Measurements from ENCODE around the gene FARP1. TPM values are rescaled to one million over a fixed set of nuclear protein-coding genes. Genes with fewer than 3 reads are reported as not detected.
"Not testable (repeated sequence)": the region's sequence is repeated elsewhere in the genome, so short reads cannot be mapped to it uniquely, and the experiment has no call there.

FARP1 gene
- total RNA-seq, 1 experiment from 2014 or later = 33.0 TPM

DNA sequence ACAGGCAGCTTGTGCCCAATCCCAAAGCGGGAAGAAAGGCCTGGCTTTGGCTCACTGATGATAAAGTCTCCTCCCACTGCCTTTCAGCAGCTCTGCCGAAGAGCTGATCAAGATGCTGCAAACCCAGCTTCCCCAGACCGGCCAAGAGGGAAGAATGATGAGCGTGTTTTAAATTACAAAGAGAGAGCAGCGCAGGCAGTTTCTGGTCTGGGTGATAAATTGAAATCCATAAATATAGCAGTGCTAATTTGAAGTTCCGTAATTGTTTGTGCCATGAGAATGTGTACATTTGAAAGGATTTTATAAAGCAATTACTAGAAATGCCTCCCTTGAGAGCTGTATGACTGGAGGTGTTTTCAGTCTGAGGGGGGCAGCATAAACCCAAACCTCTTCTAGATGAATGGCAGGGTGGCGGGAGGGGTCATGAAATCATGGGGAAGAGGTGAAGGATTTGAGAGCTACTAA lies 262.2 kb downstream of the FARP1 start:
- in situ Hi-C loops (cut with HindIII; ENCODE audit: low pct_unique_long_range_greater_than_20kb, low sequenced_read_pairs) = no loop called here
- no peak for DNase-seq (ENCODE audit: low read depth)

DNA sequence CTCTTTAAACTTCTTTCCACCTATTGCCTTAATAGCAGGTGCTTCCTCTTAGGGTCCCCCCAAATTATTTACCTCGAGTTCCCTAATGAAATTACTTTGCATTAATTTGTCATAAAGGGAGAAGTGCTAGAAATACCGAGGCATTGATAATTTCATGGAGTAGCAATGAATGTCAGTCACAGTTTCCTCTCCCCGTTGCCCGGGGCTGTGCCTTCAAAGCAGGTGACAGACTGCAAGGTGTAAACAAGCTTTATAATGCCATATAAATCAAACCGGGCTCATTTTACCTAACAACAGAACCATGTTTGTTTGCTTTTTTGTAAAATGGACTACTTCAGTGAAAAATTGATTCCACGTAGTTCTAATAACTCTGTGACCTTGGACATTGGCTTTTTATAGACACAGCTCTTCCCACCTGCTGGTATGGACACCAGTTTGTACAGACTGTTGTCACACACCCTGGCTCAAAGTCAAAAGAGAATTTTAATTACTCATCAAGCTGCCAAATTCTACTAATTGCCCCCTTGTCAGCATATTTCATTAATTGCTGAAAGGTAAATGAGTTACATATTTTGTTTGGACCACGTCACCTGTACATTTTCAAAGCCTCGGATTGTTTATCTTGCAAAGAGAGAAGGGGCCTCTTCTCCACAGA lies 262.9 kb downstream of the FARP1 start:
- no peak for DNase-seq (ENCODE audit: low read depth)
- in situ Hi-C loops (cut with HindIII; ENCODE audit: low pct_unique_long_range_greater_than_20kb, low sequenced_read_pairs) = no loop called here

DNA sequence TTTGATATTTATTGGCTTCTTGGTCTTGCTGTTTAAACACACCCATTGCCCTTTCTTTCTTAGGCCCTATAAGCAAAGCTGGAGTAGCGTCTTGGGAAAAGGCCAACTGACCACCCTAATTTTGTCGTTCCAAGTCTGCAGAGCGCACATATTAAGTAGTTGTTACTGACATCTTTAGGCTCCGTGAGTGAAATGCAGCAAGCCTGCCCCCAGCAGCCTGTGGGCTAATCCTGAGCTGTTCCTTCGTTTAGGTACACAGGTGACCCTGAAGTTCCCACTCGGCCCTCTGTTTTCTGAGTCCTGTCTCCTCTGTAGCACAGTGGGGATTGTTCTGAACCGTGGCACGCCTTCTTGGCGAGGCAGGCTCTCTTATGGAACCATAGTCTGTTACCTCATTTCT lies 263.5 kb downstream of the FARP1 start:
- DNase-seq (ENCODE audit: low read depth) = no peak
- in situ Hi-C loops (cut with HindIII; ENCODE audit: low pct_unique_long_range_greater_than_20kb, low sequenced_read_pairs) = no loop called here

DNA sequence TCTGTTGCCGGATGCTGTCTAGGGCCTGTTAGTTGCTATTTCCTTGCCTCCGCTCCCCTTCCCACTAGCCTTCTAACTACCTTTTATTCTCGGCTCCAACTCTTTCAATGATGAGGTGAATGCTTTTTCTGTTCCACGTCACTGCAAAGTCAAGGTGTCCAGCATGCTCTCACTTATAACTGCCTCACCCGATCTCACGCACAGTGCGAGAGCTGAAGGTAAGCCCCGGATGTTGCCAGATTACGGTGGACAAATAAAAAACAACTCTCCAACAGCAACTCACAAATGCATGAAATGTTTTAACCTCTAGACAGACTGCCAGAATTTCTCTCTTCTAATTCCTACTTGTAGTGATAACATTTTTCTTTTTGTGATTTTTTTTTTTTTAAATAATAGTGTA lies 264.1 kb downstream of the FARP1 start:
- no peak for DNase-seq (ENCODE audit: low read depth)
- in situ Hi-C loops (cut with HindIII; ENCODE audit: low pct_unique_long_range_greater_than_20kb, low sequenced_read_pairs) = no loop called here

DNA sequence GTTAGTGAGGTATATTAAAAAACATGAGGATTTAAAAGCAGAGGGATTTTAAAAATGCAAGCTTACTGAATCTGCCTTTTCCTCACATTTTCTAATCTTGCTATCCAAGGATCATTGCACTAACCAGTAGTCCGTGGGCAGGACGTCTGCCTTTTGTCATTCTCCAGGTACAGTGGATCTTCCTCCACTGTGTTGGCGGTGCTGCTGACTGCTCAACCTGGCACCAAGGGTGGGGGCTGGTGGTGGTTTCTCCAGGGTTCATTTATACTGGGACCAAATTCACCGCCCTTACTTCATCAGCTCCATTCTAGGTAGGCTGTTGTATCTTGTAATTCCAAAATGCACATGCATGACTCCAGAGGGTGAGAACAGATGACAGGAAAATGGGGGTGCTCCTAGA lies 264.7 kb downstream of the FARP1 start:
- in situ Hi-C loops (cut with HindIII; ENCODE audit: low pct_unique_long_range_greater_than_20kb, low sequenced_read_pairs) = no loop called here
- no peak for DNase-seq (ENCODE audit: low read depth)

DNA sequence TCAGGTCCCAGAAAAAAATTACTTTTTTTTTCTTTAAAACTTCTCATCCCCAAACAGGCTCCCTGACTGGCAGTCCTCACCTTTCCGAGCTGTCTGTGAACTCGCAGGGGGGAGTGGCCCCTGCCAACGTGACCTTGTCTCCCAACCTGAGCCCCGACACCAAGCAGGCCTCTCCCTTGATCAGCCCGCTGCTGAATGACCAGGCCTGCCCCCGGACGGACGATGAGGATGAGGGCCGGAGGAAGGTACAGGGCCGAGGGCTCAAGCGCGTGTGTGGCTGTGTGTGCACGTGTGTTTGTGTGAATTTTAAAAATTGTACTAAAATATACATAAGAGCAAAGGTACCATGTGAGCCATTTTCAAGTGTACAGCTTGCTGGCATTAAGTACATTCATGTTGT lies 266.4 kb downstream of the FARP1 start:
- in situ Hi-C loops (cut with HindIII; ENCODE audit: low pct_unique_long_range_greater_than_20kb, low sequenced_read_pairs) = no loop called here
- no peak for DNase-seq (ENCODE audit: low read depth)

DNA sequence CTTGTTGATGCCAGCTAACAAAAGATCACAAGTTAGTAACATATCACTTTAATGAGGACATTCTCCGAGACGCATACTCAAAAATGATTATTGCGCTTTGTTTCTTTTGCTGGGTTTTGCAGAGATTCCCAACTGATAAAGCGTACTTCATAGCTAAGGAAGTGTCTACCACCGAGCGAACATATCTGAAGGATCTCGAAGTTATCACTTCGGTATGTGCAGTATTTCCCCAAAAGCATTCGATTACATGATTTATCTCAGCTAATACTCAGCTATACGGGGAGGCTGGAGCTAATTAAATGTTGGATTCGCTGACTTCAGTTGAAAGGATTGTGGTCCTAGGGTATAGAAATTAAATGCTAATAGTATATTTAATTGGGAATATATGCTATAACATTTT lies 267.7 kb downstream of the FARP1 start:
- in situ Hi-C loops (cut with HindIII; ENCODE audit: low pct_unique_long_range_greater_than_20kb, low sequenced_read_pairs) = no loop called here
- DNase-seq (ENCODE audit: low read depth) = no peak

DNA sequence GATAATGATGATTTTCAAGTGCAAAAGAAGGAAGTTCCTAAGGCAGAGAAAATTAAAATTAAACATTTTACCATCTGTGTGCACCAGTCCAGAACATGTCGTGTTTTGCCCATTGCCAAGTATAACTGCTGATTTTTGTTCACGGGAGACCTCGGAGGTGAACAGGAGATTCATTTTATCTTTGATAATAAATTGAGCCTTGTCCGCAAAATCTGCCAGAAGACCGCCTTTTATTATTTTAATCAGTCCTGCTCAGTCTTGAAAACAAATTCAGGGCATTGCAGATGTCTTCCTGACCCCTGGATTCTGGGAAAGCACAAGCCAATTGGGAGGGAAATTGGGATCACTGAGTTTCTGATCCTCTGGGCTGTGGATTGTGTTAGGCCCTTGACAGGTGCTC lies 268.1 kb downstream of the FARP1 start:
- DNase-seq (ENCODE audit: low read depth) = no peak
- in situ Hi-C loops (cut with HindIII; ENCODE audit: low pct_unique_long_range_greater_than_20kb, low sequenced_read_pairs) = no loop called here

DNA sequence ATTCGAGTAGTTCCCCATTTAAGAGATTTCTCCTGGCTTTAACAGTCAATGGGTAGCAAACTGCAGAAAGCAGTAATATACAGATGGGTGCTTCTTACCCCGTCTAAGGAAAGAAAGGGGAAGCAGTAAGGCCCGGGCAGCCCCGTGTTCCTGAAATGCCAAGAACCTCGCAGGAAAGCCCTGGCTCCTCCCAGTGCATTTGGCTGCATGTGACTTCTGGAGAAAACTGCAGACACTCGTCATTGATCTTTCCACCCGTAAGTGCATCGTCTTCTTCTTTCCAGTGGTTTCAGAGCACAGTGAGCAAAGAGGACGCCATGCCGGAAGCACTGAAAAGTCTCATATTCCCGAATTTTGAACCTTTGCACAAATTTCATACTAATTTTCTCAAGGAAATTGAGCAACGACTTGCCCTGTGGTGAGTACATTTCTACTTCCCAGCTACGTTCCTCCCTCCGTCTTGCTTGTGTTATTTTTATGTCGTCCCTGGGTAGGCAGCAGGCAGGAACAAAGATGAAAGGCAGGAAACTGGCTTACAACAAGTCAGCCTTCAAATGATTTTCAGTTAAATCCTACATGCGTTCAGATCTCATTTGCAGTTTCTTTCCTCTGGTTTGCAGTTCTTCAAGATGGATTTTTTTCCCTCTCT lies 268.8 kb downstream of the FARP1 start:
- DNase-seq (ENCODE audit: low read depth) = no peak
- in situ Hi-C loops (cut with HindIII; ENCODE audit: low pct_unique_long_range_greater_than_20kb, low sequenced_read_pairs) = no loop called here

DNA sequence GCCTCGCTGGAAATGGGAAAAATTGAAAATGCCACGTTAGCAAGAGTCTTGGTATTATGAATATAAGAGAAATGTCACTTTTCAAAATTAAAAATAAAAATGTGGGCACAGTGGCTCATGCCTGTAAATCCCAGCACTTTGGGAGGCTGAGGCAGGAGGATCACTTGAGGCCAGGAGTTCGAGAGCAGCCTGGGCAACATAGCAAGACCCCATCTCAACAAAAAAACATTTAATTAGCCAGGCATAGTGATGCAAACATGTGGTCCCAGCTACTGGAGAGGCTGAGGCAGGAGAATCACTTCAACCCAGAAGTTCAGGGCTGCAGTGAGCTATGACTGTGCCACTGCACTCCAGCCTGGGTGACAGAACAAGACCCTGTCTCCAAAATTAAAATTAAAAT lies 270.4 kb downstream of the FARP1 start:
- in situ Hi-C loops (cut with HindIII; ENCODE audit: low pct_unique_long_range_greater_than_20kb, low sequenced_read_pairs); DNase-seq (ENCODE audit: low read depth): not testable (repeated sequence)

DNA sequence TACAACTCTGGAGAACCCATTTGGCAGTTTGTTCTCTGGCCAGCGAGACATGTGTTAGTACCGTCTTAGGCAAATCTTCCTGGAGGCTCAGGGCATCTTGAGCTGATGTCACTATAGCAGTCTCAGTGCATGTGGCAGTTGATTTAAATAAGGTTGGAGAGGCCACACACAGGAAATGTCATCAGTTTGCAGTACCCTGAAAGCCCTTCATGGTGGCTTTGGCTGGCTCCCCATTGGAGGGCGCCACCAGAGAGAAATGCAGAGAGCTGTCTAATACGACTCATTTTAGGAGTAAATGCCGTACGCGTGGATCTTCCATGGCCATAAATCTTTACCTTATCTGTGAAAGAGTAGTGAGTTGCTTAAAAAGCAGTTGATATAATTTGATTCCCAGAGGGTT lies 270.9 kb downstream of the FARP1 start:
- in situ Hi-C loops (cut with HindIII; ENCODE audit: low pct_unique_long_range_greater_than_20kb, low sequenced_read_pairs) = no loop called here
- no peak for DNase-seq (ENCODE audit: low read depth)

DNA sequence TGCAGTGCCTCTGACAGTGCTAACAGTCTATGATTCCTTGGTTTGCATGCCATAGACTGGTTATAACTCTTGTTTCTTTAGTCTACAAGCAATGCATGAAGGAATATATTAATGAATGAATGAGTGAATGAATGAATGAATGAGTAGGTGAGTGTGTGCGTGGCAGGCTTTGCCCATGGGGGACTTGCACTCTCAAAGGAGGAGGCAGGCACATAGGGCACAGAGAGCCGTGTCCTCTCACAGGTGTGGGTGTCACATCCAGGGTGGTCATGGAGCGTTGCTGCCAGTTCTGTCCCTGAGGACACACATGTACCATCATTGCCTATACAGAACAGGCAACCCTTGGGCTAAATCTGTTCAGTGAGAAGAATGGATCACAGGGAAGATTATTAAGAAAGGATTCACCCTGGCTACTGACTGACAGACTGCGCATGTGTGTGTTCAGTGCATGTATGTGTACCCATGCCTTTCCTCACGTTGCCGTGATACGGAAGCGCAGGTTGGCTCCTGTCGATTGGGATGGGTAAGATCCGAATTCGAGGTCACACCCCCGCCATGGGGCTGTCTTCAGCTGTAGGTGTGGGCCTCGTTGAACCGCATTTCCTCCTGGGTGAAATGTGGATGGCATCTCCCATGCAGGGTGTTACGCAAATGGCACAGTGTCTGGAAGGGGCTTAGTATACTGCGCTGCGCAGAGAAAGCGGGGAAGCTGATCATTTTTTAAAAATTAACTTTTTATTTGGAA lies 272.6 kb downstream of the FARP1 start:
- in situ Hi-C loops (cut with HindIII; ENCODE audit: low pct_unique_long_range_greater_than_20kb, low sequenced_read_pairs) = no loop called here
- no peak for DNase-seq (ENCODE audit: low read depth)

DNA sequence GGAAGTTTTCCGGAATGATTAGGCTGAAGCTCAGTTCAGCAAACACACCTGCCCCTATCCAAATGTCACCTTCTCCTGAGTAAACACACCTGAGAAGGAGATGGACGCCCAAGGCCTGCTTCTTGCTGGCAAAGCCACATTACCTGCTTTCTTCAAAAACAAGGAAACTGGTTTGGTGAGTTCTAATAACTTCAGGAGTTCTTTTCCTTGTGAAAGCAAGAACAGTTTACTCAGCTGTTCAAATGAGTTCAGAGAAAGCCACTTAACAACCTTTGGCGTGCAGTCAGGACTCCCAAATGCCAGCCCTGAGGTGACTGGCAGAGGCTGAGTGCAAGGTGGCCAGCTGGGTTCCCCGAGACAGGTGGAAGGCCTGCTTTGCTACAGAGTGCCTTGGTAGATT lies 273.5 kb downstream of the FARP1 start:
- no peak for DNase-seq (ENCODE audit: low read depth)
- in situ Hi-C loops (cut with HindIII; ENCODE audit: low pct_unique_long_range_greater_than_20kb, low sequenced_read_pairs) = no loop called here

DNA sequence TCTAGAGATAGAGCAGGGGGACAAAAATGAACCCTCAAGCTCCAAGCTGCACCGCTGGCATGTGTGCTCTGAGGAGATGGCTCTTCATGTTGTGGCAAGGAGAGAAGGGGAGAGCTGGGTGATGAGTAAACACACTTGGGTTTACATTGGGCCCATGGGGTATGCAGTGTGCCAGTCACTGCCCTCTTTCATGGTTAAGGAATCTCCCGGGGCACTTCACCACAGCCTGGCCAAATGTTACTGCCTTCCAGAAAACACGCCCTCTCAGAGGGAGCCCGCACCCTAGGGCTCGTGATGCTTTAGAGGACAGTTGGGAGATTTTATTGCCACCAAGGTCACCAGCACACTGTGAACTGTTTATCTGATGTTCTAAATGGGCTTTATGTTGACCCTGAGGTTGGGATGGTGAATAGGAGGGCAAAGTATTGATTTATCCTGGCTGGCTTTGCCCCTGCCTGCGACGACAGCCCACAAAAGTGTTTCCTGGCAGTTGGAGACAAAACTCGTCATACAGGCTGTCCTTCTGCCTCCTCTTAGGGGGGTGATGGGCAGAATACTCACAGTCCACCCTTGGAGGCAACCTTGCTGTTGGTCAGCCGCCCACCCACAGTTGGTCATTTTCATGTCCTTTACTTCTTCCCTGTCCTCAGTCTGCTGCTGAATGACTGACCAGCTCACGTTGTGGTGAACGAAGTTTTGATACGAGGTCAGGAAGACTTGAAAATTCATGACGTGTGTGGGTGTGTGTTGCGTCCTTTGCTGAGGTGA lies 277.1 kb downstream of the FARP1 start:
- in situ Hi-C loops (cut with HindIII; ENCODE audit: low pct_unique_long_range_greater_than_20kb, low sequenced_read_pairs) = no loop called here

DNA sequence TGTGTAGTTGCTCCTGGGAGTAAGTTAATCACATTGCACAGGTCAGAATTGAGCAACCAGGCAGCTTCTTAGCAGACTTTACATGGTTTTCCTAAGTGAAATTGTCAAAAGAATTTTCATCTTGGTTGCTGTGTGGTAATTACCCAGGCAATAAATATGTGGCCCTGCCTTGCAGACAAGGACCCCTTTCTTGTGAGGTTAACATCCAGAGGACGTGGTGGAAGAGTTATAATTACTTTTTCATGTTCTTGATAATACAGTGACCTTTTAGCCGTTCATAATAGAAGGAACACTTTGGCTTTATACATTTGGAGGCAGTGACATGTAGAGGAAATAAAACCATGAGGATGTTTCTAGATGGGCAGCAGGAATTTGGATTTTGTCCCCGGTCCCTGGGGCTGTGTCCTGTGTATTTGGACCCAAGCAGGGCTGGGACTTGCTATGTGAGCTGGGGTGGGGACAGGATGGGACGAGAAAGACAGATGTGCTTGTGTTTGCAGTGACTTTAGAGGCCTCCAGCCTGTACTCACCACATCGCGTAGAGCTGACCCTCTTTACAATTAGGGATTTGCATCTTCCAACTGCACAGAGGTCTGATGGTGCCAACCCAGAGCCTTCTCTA lies 277.8 kb downstream of the FARP1 start:
- DNase-seq (ENCODE audit: low read depth) = no peak
- in situ Hi-C loops (cut with HindIII; ENCODE audit: low pct_unique_long_range_greater_than_20kb, low sequenced_read_pairs) = no loop called here

More for the DNA sequence above, 277.1 kb downstream of the FARP1 start:
- DNase-seq (ENCODE audit: low read depth) = no peak

DNA sequence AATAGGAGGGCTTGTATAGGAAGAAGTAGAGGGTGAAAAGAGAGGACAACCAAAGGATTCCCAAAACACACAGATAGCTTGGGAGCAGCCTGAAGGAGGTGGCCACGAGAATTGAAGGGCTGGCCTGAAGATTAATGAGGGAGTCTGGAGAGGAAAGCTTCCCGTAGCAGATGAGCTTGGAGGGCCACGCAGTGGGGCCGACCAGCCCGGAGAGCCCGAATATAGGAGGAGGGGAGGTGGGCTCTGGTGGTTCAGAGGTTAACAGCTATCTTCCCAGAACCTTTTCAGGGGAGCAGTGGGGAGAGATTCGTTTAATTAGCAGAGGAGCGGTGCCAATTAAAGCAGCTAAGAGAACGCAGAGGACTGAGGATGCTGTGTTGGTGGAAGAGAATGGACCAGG lies 279.2 kb downstream of the FARP1 start:
- in situ Hi-C loops (cut with HindIII; ENCODE audit: low pct_unique_long_range_greater_than_20kb, low sequenced_read_pairs) = no loop called here
- no peak for DNase-seq (ENCODE audit: low read depth)

DNA sequence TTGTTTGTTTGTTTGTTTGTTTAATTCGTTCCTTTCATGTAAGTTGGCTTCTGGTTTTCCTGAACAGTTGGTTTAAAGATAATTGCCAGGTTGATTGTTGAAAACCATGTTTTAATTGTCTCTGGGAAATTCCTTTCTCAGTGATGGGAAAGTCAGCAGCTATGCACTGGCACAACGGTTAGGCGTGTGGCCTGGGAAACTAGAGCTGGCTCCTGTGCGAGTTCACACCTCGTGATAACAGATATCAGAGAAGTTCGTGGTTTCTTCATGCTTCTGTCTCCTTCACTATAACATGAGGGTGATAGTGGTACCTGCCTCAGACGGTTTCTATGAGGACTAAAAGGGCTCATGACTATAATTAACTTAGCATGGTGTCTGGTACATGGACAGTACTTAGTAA lies 280.5 kb downstream of the FARP1 start:
- no peak for DNase-seq (ENCODE audit: low read depth)
- in situ Hi-C loops (cut with HindIII; ENCODE audit: low pct_unique_long_range_greater_than_20kb, low sequenced_read_pairs) = no loop called here

DNA sequence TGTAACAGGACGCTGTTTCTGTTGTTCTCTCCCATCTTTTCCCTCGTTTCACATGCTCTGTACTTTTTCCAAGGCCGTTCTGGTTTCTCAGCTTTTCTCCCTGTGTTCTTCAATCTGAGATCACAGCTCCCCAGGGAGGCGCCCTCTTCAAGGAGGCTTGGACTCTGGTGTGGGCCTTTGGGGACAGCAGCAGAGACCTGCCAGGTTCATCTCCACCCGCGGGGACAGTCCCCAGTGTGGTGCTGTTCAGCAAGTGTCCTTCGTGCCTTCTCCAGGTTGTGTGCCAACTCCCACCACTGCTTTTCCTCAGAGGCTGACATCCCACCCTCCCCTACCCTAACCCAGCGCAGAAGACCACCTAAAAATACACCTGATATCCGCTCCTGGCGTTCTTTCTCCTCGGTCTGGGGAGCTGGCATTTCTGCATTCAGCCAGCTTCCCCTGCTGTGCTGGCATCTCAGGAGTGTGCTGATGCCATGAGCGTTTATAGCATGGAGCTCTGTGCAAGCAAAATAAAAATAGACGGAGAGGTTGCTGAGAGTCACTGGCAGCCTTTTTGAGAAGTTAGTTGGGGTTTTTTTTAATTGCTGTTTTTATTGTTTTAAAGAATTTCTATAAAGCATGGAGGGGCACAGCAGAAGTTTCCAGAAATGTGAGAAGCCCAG lies 284.6 kb downstream of the FARP1 start:
- in situ Hi-C loops (cut with HindIII; ENCODE audit: low pct_unique_long_range_greater_than_20kb, low sequenced_read_pairs) = no loop called here
- no peak for DNase-seq (ENCODE audit: low read depth)

Measured in Caki2 (cell line).